H1 (cell line): Measurements from ENCODE around the gene SPATA22. TPM values are rescaled to one million over a fixed set of nuclear protein-coding genes. Genes with fewer than 3 reads are reported as not detected.

Experiments used
- CTCF ChIA-PET: fragments of 300-600 bp; sonication (Branson Sonifier 250); formaldehyde crosslinking; loops from one replicate; lab custom pipeline; 2021; ENCODE audit not compliant: partially characterized antibody; lab: Charles Lee
- POLR2A ChIA-PET: fragments of 300-600 bp; sonication (Branson Sonifier 250); formaldehyde crosslinking; loops from one replicate; lab custom pipeline; 2021; ENCODE audit warnings: inconsistent platforms; ENCODE audit not compliant: partially characterized antibody; lab: Charles Lee
- DNase-seq, 2 experiments: peaks; one replicate each; pipeline versions ENCODE4 v3.0.0 to v3.0.0-alpha.2; 2010 to 2022; ENCODE audit warnings: low spot score in 2 of 2, low read depth in 1 of 2, mixed read lengths in 1 of 2
- FAIRE-seq: peaks from 2 replicates; lab custom pipeline; 2011; peaks lifted over from hg19 to GRCh38; lab: Jason Lieb, UNC
- H2AFZ ChIP-seq: 2 replicates; pipeline ENCODE4 v1.8.1; 2012; ENCODE audit warnings: low read length, inconsistent platforms
- H2AK5ac ChIP-seq: 2 replicates; pipeline ENCODE4 v1.6.1; 2013; ENCODE audit warnings: low read depth, low read length
- H2BK120ac ChIP-seq: replicated peaks from 2 replicates; pipeline ENCODE3; 2013; ENCODE audit warnings: low read depth, low read length, inconsistent platforms
- H2BK12ac ChIP-seq: 2 replicates; pipeline ENCODE4 v1.6.1; 2013; ENCODE audit warnings: low read depth, low read length
- H2BK15ac ChIP-seq: 2 replicates; pipeline ENCODE4 v1.6.1; 2013; ENCODE audit warnings: low read length
- H2BK20ac ChIP-seq: 2 replicates; pipeline ENCODE4 v1.6.1; 2013; ENCODE audit warnings: low read length
- H2BK5ac ChIP-seq: 2 replicates; pipeline ENCODE4 v1.6.1; 2013; ENCODE audit warnings: low read depth, low read length
- H3K14ac ChIP-seq: 2 replicates; pipeline ENCODE4 v1.6.1; 2013; ENCODE audit warnings: inconsistent platforms; ENCODE audit not compliant: insufficient read length
- H3K18ac ChIP-seq: 2 replicates; pipeline ENCODE4 v1.6.1; 2013; ENCODE audit warnings: low read length; ENCODE audit errors: extremely low read depth
- H3K23ac ChIP-seq: 2 replicates; pipeline ENCODE4 v1.6.1; 2013; ENCODE audit warnings: inconsistent platforms; ENCODE audit not compliant: insufficient read length
- H3K23me2 ChIP-seq: 2 replicates; pipeline ENCODE4 v1.6.1; 2013; ENCODE audit warnings: low read depth, low read length
- H3K27ac ChIP-seq: 2 replicates; pipeline ENCODE4 v1.6.1; 2011; ENCODE audit warnings: low read depth, low read length, inconsistent platforms
- H3K27me3 ChIP-seq, 4 experiments: replicated peaks in 1 of 4; 1 replicate in 1 of 4; 2 replicates in 3 of 4; pipeline versions ENCODE4 v1.6.1 to v1.8.1; 2011 to 2013; ENCODE audit warnings: low read length in 3 of 4, mild to moderate bottlenecking in 3 of 4, inconsistent platforms in 2 of 4, mixed read lengths in 2 of 4, moderate library complexity in 1 of 4; ENCODE audit not compliant: control insufficient read depth in 3 of 4, insufficient read depth in 3 of 4; ENCODE audit errors: extremely low read depth in 1 of 4
- H3K36me3 ChIP-seq, 4 experiments: 2 replicates each; pipeline versions ENCODE4 v1.6.1 to v1.8.1; 2011 to 2013; ENCODE audit warnings: mild to moderate bottlenecking in 4 of 4, low read length in 3 of 4, moderate library complexity in 2 of 4, control low read depth in 1 of 4, inconsistent platforms in 1 of 4; ENCODE audit not compliant: insufficient read depth in 4 of 4, control insufficient read depth in 2 of 4
- H3K4ac ChIP-seq: replicated peaks from 2 replicates; pipeline ENCODE3; 2013; ENCODE audit warnings: low read length, low read depth, mixed read lengths, inconsistent platforms; ENCODE audit not compliant: insufficient read length
- H3K4me1 ChIP-seq, 4 experiments: replicated peaks in 1 of 4; 1 replicate in 1 of 4; 2 replicates in 3 of 4; pipeline versions ENCODE4 v1.6.1 to v1.8.1; 2011 to 2013; ENCODE audit warnings: low read length in 3 of 4, inconsistent platforms in 2 of 4, mixed read lengths in 1 of 4; ENCODE audit not compliant: insufficient read depth in 4 of 4, control insufficient read depth in 3 of 4
- H3K4me2 ChIP-seq, 2 experiments: 2 replicates each; pipeline versions ENCODE4 v1.6.1 to v1.8.1; 2011 to 2013; ENCODE audit warnings: low read depth in 2 of 2, low read length in 2 of 2, control low read depth in 1 of 2, inconsistent platforms in 1 of 2, mild to moderate bottlenecking in 1 of 2; ENCODE audit not compliant: insufficient read depth in 1 of 2
- H3K4me3 ChIP-seq, 4 experiments: fragments of 200-600, 300-600 bp in 1 of 4; sonication (generic), shearing (Covaris generic), sonication (Bioruptor Twin) in 1 of 4; 2 replicates each; pipeline versions ENCODE4 v1.5.1 to v1.8.1; 2011 to 2016; ENCODE audit warnings: low read length in 4 of 4, low read depth in 3 of 4, control low read depth in 2 of 4, inconsistent platforms in 2 of 4, mild to moderate bottlenecking in 2 of 4, mixed read lengths in 1 of 4, moderate library complexity in 1 of 4; ENCODE audit not compliant: insufficient read depth in 2 of 4; ENCODE audit errors: extremely low read depth in 1 of 4
- H3K56ac ChIP-seq: replicated peaks from 2 replicates; pipeline ENCODE3; 2013; ENCODE audit warnings: low read depth, mild to moderate bottlenecking, mixed read lengths, low read length, inconsistent platforms; ENCODE audit not compliant: insufficient read length
- H3K79me1 ChIP-seq: 2 replicates; pipeline ENCODE4 v1.6.1; 2013; ENCODE audit warnings: low read depth, low read length, control low read depth
- H3K79me2 ChIP-seq, 2 experiments: 2 replicates each; pipeline versions ENCODE4 v1.6.1 to v1.8.1; 2012 to 2013; ENCODE audit warnings: low read length in 2 of 2, mild to moderate bottlenecking in 2 of 2, inconsistent platforms in 1 of 2; ENCODE audit not compliant: insufficient read depth in 2 of 2, control insufficient read depth in 1 of 2
- H3K9ac ChIP-seq, 4 experiments: replicated peaks in 1 of 4; 1 replicate in 1 of 4; 2 replicates in 3 of 4; pipeline versions ENCODE4 v1.6.1 to v1.8.1; 2011 to 2013; ENCODE audit warnings: low read depth in 3 of 4, low read length in 3 of 4, control low read depth in 2 of 4, mild to moderate bottlenecking in 2 of 4, moderate library complexity in 2 of 4, inconsistent platforms in 1 of 4; ENCODE audit errors: extremely low read depth in 1 of 4
- H3K9me3 ChIP-seq, 2 experiments: 2 replicates each; pipeline versions ENCODE4 v1.6.1 to v1.8.1; 2012 to 2013; ENCODE audit warnings: mild to moderate bottlenecking in 2 of 2, moderate library complexity in 2 of 2, control low read depth in 1 of 2, inconsistent platforms in 1 of 2, low read depth in 1 of 2, low read length in 1 of 2, mixed read lengths in 1 of 2; ENCODE audit not compliant: insufficient read depth in 2 of 2
- H4K20me1 ChIP-seq, 2 experiments: replicated peaks in 1 of 2; 2 replicates each; pipeline versions ENCODE3 to v1.8.1; 2011 to 2013; ENCODE audit warnings: inconsistent platforms in 2 of 2, low read length in 2 of 2, mild to moderate bottlenecking in 1 of 2; ENCODE audit not compliant: insufficient read depth in 2 of 2, control insufficient read depth in 1 of 2
- H4K5ac ChIP-seq: 2 replicates; pipeline ENCODE4 v1.6.1; 2013; ENCODE audit warnings: low read length, low read depth, mixed read lengths, inconsistent platforms; ENCODE audit not compliant: insufficient read length
- H4K8ac ChIP-seq: 2 replicates; pipeline ENCODE4 v1.8.0; 2013; ENCODE audit warnings: mild to moderate bottlenecking, moderate library complexity, low read length, inconsistent platforms; ENCODE audit not compliant: insufficient read depth; ENCODE audit errors: extremely low read depth
- H4K91ac ChIP-seq: replicated peaks from 2 replicates; pipeline ENCODE3; 2013; ENCODE audit warnings: low read length, mixed read lengths, inconsistent platforms; ENCODE audit not compliant: insufficient read length
- ASH2L ChIP-seq: fragments of 200-600, 300-600 bp; sonication (generic); IDR thresholded peaks from one replicate; pipeline ENCODE4 v1.7.1; 2017; ENCODE audit warnings: low read length
- BCL11A ChIP-seq, 2 experiments: IDR thresholded peaks; one replicate each; pipeline ENCODE4 v1.6.1; 2011; ENCODE audit warnings: low read depth in 2 of 2, low read length in 2 of 2, mild to moderate bottlenecking in 2 of 2
- CBX8 ChIP-seq: fragments of 300-800, 300-1000 bp; sonication (generic); IDR thresholded peaks from 2 replicates; pipeline ENCODE4 v1.7.1; 2016; ENCODE audit warnings: low read depth, low read length, borderline replicate concordance
- CEBPB ChIP-seq: IDR thresholded peaks from 2 replicates; pipeline ENCODE4 v1.6.1; 2012; ENCODE audit warnings: low read depth, low read length
- JUND ChIP-seq: IDR thresholded peaks from 2 replicates; pipeline ENCODE4 v1.6.1; 2011; ENCODE audit warnings: mild to moderate bottlenecking, improper control_type of control experiment, low read length
- WGBS, 2 experiments: shearing (Covaris generic) in 1 of 2; methylation state at CpG; one replicate each; pipeline versions ENCODE4 v1.1.6 to v1.1.7; 2013 to 2015; ENCODE audit warnings: low lambda C conversion rate in 2 of 2, mixed read lengths in 2 of 2, inconsistent platforms in 1 of 2, low coverage in 1 of 2, missing lambda C conversion rate in 1 of 2; ENCODE audit not compliant: insufficient replicate concordance in 2 of 2, insufficient coverage in 1 of 2, insufficient read length in 1 of 2; ENCODE audit errors: extremely low coverage in 1 of 2, missing lambda C conversion rate in 1 of 2; 5-methylcytosine and 5-hydroxymethylcytosine counted together
- polyA plus RNA-seq, 7 experiments: library from polyadenylated mRNA; depleted of rRNA in 3 of 7; stranded (reverse) in 5 of 7; unstranded in 2 of 7; fragments of >200 nt in 5 of 7; fragments of 200-250 nt in 2 of 7; gene quantifications; 1 replicate in 5 of 7; 2 replicates in 1 of 7; 4 replicates in 1 of 7; pipeline versions ENCODE4 v1.2.1 to v1.2.3, GENCODE V29; 2011 to 2013; ENCODE audit warnings: missing spikeins in 2 of 7, mixed read lengths in 2 of 7
- total RNA-seq: library from RNA; stranded (reverse); fragmentation: NEBNext Ultra II Directional; extraction: Animal tissue kit (Norgen Biotek cat#: 25700); gene quantifications from 2 replicates; pipeline ENCODE4 v1.2.1, GENCODE V29; 2021
- TF ChIP-seq, protein P1 (sequence below): IDR thresholded peaks from 2 replicates; pipeline ENCODE4 v1.6.1; 2012; ENCODE audit warnings: low read length, inconsistent platforms
- TF ChIP-seq, protein P2 (sequence below): IDR thresholded peaks from 2 replicates; pipeline ENCODE4 v1.6.1; 2012; ENCODE audit warnings: inconsistent platforms
- TF ChIP-seq, protein P3 (sequence below): IDR thresholded peaks from 2 replicates; pipeline ENCODE4 v1.6.1; 2011; ENCODE audit warnings: low read length, improper control_type of control experiment

SPATA22 gene
- total and polyA plus RNA-seq, 2 of the 8 experiments (the other 6 are each of a cell fraction or from before 2014, with no cell fraction given): 0.06 TPM; not detected in 1

DNA sequence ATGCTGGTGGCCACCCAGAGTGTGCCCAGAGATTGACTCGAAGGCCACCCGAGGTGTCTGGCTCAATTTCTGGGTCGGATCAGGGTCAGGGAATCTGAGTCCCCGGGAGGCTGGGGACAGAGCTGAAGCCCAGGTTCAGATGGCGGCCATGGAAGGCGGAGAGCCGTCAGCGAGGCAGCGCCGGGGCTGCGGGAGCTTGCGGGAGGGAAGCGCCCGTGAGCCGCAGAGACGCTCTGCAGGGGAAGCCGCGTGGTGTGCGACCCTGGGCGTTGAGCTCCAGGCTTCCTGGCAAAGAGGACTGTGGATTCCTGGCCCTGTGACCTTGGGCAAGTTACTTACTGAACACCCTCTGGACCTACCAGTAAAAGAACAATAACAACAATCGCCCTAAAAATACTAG lies 518 bp upstream of the SPATA22 start:
- H2BK5ac ChIP-seq: 0 out of 2 replicates have a peak overlapping the region, but pooled peaks have one; percentile 5
- TF ChIP-seq CEBPB (no peak), BCL11A (IDR thresholded peaks at IDR 0.05; ENCODE audit: low read depth in 2 of 2, low read length in 2 of 2) (no peak), ASH2L (no peak), CBX8 (no peak), JUND (no peak)
- TF ChIP-seq, protein P1, sequence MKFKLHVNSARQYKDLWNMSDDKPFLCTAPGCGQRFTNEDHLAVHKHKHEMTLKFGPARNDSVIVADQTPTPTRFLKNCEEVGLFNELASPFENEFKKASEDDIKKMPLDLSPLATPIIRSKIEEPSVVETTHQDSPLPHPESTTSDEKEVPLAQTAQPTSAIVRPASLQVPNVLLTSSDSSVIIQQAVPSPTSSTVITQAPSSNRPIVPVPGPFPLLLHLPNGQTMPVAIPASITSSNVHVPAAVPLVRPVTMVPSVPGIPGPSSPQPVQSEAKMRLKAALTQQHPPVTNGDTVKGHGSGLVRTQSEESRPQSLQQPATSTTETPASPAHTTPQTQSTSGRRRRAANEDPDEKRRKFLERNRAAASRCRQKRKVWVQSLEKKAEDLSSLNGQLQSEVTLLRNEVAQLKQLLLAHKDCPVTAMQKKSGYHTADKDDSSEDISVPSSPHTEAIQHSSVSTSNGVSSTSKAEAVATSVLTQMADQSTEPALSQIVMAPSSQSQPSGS: no peak
- TF ChIP-seq, protein P2, sequence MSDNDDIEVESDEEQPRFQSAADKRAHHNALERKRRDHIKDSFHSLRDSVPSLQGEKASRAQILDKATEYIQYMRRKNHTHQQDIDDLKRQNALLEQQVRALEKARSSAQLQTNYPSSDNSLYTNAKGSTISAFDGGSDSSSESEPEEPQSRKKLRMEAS: no peak
- TF ChIP-seq, protein P3, sequence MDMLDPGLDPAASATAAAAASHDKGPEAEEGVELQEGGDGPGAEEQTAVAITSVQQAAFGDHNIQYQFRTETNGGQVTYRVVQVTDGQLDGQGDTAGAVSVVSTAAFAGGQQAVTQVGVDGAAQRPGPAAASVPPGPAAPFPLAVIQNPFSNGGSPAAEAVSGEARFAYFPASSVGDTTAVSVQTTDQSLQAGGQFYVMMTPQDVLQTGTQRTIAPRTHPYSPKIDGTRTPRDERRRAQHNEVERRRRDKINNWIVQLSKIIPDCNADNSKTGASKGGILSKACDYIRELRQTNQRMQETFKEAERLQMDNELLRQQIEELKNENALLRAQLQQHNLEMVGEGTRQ: no peak
- H3K9me3 ChIP-seq: no peaks in the 10 kb centered on the region
- no peaks in the 10 kb centered on the region for H3K79me2 ChIP-seq
- H3K79me1 ChIP-seq: no peaks in the 10 kb centered on the region
- no peak overlapping the region for H2AK5ac ChIP-seq
- no peak overlapping the region for H4K5ac ChIP-seq
- H3K4me3 ChIP-seq: no peak overlapping the region
- H2BK12ac ChIP-seq: no peak overlapping the region
- no peak overlapping the region for H3K4ac ChIP-seq
- ChIA-PET CTCF (interaction anchor here (0.6 kb wide), 1 partner anchor 427 kb away, joined by 3 read pairs; no protein-coding TSS in a partner anchor), POLR2A (no interaction called here)
- H3K27me3 ChIP-seq: no peaks in the 10 kb centered on the region
- H3K14ac ChIP-seq: no peak overlapping the region
- no peak overlapping the region for H3K18ac ChIP-seq
- WGBS, 2 experiments: 89% methylated on average over 21 of the region's 21 CpGs; no CpG with 5 or more reads in 1 of the 2 experiments
- H4K8ac ChIP-seq: peak overlapping the region; percentile 38; the same call in 1 of the 2 replicates
- H2BK120ac ChIP-seq: no peak overlapping the region
- no peak overlapping the region for H3K9ac ChIP-seq
- H2BK15ac ChIP-seq: no peak overlapping the region
- FAIRE-seq (no peak), DNase-seq (no peak)
- H3K27ac ChIP-seq: no peak overlapping the region
- no peaks in the 10 kb centered on the region for H3K36me3 ChIP-seq
- no peaks in the 10 kb centered on the region for H3K23me2 ChIP-seq
- peaks cover 0 to 5% (median 0%) of the 10 kb centered on the region in 4 experiments; a peak in 1 of 7 replicates for H3K4me1 ChIP-seq
- no peak overlapping the region for H2BK20ac ChIP-seq
- no peaks in the 10 kb centered on the region for H4K20me1 ChIP-seq
- no peak overlapping the region for H3K56ac ChIP-seq
- no peak overlapping the region for H3K4me2 ChIP-seq
- H2AFZ ChIP-seq: 0 out of 2 replicates have a peak overlapping the region, but pooled peaks have one; percentile 49
- peak overlapping the region; percentile 70 for H4K91ac ChIP-seq
- no peak overlapping the region for H3K23ac ChIP-seq
